Left lobe of liver (tissue), 2 donors: ENCODE results near the gene ZNF678. TPM values are rescaled to one million over a fixed set of nuclear protein-coding genes. Genes with fewer than 3 reads are reported as not detected.

Source experiments
- ATAC-seq: fragments of 200-7000 bp; cut with Tn5 transposase; one replicate; pipeline ENCODE4 v1.9.1; 2020; ENCODE audit warnings: mild to moderate bottlenecking, moderate library complexity
- DNase-seq: peaks from one replicate; pipeline ENCODE4 v3.0.0-alpha.2; 2020; ENCODE audit warnings: low spot score
- total RNA-seq: library from RNA; stranded (reverse); gene quantifications from one replicate; pipeline ENCODE4 v1.2.1, GENCODE V29; 2021
- donor health status: DM: no; HTN: no; CAD: no; lungs with moderate emphysema.
- donor health status: DM: no; HTN: yes; CAD: no.

ZNF678 gene
- 2.5 TPM for total RNA-seq

DNA sequence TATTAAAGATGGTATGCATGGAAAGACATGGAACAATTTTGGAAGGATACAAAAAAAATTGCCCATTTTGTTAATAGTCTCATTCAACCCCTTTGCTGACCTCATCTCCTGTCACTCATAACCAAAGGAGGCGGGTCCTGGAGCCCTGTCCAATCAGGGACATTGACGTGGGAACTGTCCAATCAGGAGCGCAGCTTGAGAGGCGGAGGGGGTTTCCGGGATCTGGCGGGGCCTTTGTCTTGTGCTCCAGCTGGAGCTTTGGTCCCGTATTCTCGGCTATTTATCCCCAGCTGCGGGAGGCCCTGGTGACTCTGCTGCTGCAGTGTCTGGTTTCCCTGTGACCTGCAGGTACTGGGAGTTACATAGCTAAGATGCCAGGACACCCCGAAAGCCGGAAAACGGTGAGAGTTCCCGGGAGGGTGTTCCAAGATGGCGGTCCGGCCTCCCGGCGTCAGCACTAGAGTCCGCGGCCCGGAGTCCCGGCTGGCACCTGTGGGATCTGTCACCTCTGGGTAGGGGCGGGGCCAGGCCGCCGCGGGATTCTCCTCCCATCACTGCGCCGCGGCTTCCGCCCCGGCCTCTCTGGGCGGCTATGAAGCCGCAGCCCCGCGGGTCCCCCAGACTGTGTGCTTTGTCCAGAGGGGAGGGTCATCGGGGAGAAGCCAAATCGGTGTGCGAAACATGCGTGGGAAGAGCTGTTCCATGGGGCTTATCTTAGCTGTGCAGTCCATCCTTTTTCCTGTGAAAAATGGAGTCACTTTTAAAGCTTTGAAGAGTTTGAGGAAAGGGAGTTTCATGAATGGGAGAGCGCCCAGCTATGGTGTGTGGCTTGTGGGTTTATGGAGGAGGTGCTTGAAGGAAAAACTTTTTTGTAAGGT lies at the start of gene ZNF678:
TSS of gene ZNF678 (plus strand) at position 233 of the 878 bp plus-strand sequence. CDS start 87,436 bp downstream, outside the sequence.
- peak; percentile 88 for DNase-seq
- ATAC-seq: peak; percentile 96

GRCh38 chr1:227518876-227519275 lies 44.5 kb upstream of the ZNF678 start:
- DNase-seq (no peak), ATAC-seq (no peak)

- no peak for DNase-seq
- ATAC-seq: no peak
Observed at GRCh38 chr1:227521782-227522181, 41.6 kb upstream of the ZNF678 start.

DNA sequence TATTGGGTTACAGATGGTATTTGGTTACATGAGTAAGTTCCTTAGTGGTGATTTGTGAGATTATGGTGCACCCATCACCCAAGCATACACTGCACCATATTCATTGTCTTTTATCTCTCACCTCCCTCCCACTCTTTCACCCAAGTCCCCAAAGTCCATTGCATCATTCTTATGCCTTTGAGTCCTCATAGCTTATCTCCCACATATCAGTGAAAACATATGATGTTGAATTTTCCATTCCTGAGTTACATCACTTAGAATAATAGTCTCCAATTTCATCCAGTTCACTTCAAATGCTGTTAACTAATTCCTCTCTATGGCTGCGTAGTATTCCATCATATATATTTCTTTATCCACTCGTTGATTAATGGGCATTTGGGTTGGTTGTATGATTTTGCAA lies 36.8 kb upstream of the ZNF678 start:
- DNase-seq (no peak), ATAC-seq (no peak)

- ATAC-seq (no peak), DNase-seq (peak; percentile 32)
Observed at GRCh38 chr1:227532019-227532619, 31.2 kb upstream of the ZNF678 start.

DNA sequence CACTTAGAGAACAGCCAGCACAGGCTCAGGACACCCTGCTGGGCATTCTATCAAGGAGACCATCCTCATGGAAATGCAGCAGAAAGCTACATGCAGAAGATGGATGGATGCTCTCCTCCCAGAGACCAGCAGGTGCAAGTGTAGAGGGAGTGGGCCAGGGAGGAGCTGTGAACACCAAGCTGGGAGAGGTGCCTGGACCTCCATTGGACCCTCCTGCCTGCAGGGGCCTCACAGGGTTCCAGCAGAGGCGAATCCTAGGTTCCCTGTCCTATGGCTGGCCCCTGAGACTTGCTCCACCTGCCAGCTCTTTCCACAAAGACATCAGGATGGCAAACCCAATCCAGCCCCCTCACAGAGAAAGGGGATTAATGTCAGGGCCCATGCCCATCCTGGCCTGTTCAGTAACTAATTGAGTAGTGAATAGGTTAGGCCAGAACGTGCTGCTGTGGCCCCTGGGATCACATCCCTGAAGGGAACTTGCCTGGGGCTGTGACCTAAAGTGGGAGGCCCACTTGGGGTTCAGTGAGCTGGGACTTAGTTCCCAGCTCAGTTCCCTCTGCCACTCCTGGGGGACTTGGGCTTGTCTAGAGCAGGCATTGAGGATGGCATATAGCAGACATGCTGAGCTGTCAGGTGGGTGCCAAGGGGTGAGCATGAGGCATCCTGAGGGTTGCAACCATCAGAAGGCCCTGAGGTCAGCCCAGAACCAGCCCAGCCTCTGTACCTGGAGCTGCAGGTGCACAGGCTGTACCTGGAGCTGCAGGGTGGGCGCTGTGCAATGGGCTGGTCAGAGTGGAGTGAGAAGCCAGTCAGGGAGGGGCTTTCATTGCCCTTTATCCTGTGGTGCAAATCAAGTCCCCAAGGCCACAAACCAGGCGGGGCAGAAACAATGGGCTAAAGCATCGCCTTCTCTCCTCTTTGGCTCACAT lies 22.9 kb upstream of the ZNF678 start:
- no peak for DNase-seq
- no peak for ATAC-seq

DNA sequence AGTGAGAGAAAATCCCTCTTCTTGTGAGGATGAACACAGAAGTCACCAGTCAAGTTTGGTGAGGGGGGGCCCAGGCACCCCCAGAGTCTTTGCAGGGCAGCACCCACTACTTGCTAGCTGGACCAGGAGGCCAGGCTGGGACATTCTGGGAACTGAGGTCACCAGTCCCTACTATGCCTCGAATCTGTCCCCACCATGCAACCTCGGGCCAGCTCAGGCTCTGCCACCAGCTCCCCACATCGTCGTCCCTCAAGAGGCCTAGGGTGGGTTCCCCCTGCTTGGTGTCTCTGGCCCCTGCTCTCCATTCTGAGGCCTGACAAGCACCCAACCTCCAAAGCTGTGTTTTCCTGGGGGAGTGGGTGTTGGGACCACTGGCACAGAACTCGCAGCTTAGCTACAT lies 22.2 kb upstream of the ZNF678 start:
- no peak for ATAC-seq
- DNase-seq: no peak

GRCh38 chr1:227541796-227542152 lies 21.6 kb upstream of the ZNF678 start:
- ATAC-seq (no peak), DNase-seq (no peak)

DNA sequence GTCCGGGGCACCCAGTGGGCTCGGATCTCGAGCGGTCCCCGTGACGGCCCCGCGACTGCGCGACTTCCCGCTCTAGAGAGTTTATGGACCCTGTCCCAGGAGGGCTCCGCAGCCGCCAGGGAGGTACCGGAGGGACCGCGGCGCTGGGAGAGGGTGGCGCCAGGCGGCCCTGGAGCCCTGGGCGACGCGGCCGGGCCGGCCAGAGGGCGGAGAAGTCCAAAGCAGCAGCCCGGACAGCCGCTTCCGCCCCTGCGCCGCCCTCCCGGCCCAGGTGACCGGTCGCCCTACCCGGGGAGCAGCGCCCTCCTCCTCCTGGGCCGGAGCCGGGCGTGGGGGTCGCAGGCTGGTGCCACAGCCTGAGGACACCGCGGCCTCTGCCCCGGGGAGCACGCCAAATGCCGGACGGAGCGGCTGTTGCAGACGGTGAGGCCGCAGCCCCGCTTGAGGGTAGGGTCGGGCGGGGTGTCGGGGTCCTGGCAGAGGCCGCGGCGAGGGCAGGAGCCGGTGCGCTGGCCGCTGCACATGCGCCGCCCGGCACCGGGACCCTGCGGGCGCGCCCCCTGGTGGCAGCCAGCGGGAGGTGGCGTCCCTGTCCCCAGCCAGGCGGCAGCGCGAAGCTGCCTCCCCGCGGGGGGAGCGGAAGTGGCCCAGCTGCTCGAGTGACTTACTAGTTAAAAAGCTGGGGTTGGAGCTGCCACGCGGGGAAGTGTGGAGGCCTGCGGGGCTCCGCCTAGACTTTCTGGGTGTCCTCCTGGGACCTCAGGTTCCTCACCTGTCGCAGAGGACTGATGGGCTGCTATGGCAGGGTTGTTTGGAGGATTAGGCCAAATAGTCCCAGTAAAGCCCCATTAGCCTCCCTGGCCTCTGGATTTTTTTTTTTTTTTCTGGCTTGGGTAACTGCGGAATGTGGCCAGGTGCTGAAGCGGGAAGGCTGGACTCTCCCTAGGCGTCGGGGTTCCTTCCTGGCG lies 20.9 kb upstream of the ZNF678 start:
- peak; percentile 86 for DNase-seq
- peak; percentile 98 for ATAC-seq

DNA sequence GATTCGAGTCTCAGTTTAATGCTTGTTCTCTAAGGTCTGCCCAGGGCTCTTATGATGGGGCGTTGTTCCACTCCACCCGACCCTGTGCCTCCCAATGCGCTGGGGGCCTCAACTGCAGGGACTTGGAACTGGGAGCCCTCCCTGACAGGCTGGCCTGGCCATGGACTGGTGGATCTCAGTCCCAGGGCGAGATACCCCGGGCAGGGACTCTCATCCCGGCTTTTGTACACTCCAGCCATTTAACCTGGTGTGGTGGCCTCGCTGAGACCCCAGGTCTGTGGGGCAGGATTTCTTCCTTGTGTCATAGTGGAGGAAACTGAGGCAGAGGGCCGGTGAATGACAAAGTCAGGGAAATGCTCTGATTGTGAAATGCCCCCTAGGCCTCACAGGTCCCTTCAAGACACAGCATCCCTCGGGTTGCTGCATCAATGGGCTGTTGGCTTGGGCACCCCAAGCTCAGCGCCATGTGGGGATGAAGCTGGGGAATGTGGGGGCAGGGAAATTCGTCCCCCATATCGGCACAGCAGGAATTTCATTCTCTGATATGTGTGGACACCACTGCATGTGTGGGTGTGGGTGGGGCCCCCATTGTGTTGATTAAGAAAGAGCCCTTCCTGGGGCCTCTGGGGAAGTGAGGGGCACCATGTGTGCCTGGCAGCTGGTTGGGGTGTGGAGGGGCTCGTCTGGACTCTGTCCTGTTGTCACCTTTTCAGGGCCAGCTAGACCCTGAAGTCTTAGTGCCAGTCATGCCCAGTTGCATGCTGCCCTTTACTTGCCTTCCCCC lies 19.9 kb upstream of the ZNF678 start:
- ATAC-seq (no peak), DNase-seq (no peak)

- DNase-seq: no peak
Observed at GRCh38 chr1:227544067-227545050, 19.0 kb upstream of the ZNF678 start.

DNA sequence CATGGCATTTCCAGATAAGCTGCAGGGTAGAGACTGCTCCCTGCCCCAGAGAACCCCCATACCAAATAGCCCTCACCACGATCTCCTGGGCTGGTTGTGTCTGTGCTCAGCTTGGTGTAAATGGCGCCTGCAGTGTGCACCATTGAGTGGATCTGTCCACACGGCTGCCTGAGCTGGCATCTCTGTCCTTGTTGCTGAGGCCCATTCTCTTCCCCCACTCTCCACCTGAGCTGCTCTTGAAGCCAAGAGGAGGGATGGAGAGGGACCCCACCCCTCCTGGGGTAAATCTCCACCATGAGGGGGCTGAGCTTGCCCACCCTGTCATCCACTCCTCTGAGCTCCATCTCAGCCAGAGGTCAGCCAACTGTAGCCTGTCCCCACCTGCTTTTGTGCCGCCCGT lies 18.0 kb upstream of the ZNF678 start:
- no peak for DNase-seq

More at GRCh38 chr1:227544067-227545050, 19.0 kb upstream of the ZNF678 start:
- no peak for ATAC-seq

GRCh38 chr1:227546059-227546458 lies 17.3 kb upstream of the ZNF678 start:
- no peak for DNase-seq

More for the DNA sequence above, 18.0 kb upstream of the ZNF678 start:
- ATAC-seq: no peak

GRCh38 chr1:227546598-227547309 lies 16.6 kb upstream of the ZNF678 start:
- DNase-seq (no peak), ATAC-seq (no peak)

More at GRCh38 chr1:227546059-227546458, 17.3 kb upstream of the ZNF678 start:
- no peak for ATAC-seq

DNA sequence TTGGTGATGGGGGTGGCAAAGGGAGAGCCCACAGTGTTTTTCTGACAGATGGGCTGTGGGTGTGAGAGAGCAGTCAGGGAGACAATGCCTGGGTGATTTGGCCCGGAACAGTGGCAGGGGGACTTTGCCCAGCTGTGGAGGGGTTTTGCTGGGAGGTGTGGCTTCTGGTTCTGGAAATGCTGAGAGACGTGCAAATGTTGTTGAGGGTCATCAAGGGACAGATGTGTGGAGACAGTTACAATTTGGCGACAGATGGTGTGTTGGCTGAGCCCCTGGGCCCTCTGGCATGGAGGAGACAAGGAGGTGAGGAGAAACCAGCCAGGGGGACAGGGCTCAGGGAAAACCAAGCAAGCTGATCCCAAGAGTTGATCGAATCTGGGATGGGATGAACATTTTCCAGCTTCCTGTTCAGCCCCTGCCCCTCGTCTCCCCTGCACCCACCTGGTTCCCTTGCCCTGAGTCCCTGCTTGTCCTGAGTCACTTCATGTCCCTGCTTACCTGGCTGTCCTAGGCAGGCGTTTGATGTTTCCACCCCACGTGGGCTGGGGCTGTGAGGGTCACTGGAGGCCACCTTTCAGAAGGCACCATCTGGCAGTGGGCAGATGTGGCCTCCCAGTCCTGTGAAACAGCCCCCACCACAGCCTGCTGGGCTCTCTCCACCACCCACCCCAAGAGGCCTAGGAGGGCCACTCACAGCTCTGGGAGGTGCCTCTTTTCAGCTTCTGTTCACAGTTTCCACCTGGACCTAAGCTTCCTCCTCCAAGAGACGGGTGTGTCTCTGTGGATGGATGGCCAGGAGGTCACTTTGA lies 15.8 kb upstream of the ZNF678 start:
- DNase-seq (no peak), ATAC-seq (no peak)

DNA sequence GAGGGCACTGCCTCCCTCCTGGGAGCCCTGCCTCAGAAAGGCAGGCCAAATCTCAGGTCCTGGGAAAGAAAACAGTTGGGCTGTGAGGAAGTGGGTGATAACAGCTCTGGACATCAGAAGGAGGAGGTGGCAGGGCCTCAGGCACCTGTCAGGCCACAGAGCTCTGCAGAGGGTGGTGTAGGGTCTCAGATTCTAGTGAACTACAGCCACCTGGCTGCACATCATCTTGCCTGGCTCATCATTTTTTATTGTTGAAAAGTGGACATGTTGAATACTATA lies 15.3 kb upstream of the ZNF678 start:
- DNase-seq (no peak), ATAC-seq (no peak)

DNA sequence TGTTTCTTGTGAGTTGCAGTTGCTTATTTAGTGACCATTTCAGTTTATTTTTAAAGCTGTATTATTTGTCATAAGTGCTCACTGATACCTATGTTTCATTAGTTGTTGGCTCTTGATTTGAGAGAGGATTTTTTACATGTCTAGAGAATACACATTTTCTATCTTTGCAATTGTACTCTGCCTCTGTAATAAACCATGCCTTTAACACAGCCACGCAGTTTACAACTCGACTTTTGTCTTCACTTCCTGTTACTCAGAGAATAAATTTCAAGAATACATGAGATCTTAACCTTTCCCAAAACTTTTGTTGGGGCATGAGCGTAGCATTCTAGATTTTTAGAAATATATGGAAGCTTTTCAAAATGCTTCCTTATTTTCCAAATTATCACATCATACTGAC lies 14.9 kb upstream of the ZNF678 start:
- no peak for ATAC-seq
- no peak for DNase-seq
